K562 (cell line): ENCODE data around the gene CMTM8. TPM values are rescaled to one million over a fixed set of nuclear protein-coding genes. Genes with fewer than 3 reads are reported as not detected.

Experiments used
- ATAC-seq: fragments of 200-7000 bp; cut with Tn5 transposase; 3 replicates; pipeline ENCODE4 v1.9.1; 2020; ENCODE audit warnings: moderate library complexity
- BruUV-seq: library from RNA; stranded (reverse); fragments of 400-500 nt; replicated peaks from 2 replicates; lab custom pipeline; 2021; lab: Mats Ljungman, UMichigan
- CTCF ChIA-PET: fragments of 300-600 bp; formaldehyde crosslinking; extraction: SDS; loops from one replicate; lab custom pipeline; 2021; ENCODE audit warnings: low intra/inter-chr PET ratio; lab: Yijun Ruan, JAX
- POLR2A ChIA-PET: fragments of 300-600, 350-650 bp; sonication (Branson Sonifier 250); formaldehyde crosslinking; extraction: SDS; loops from one replicate; lab custom pipeline; 2021; ENCODE audit warnings: antibody characterized with exemption, inconsistent platforms; lab: Yijun Ruan, JAX
- DNase-seq, 4 experiments: peaks; one replicate each; pipeline versions ENCODE4 v3.0.0 to v3.0.0-alpha.2; 2011 to 2018; ENCODE audit warnings: low spot score in 3 of 4, mixed read lengths in 3 of 4; ENCODE audit errors: extremely low read depth in 1 of 4
- FAIRE-seq: peaks from 2 replicates; lab custom pipeline; 2011; peaks lifted over from hg19 to GRCh38; lab: Jason Lieb, UNC
- H2AFZ ChIP-seq: 2 replicates; pipeline ENCODE4 v1.6.0; 2011; ENCODE audit warnings: low read depth, low read length, control low read depth, inconsistent platforms
- H3K27ac ChIP-seq: fragments of 200-600 bp; 3 replicates; pipeline ENCODE4 v1.8.0; 2011; ENCODE audit warnings: low read depth, mild to moderate bottlenecking, control low read depth, inconsistent platforms, low read length, moderate library complexity, mixed read lengths; ENCODE audit errors: extremely low read depth
- H3K27me3 ChIP-seq, 2 experiments: fragments of 300-600 bp in 1 of 2; 2 replicates in 1 of 2; 3 replicates in 1 of 2; pipeline versions ENCODE4 v1.6.0 to v1.8.0; 2011; ENCODE audit warnings: inconsistent platforms in 2 of 2, low read length in 2 of 2, mild to moderate bottlenecking in 1 of 2, mixed read lengths in 1 of 2, moderate library complexity in 1 of 2; ENCODE audit not compliant: control insufficient read depth in 2 of 2, insufficient read depth in 2 of 2
- H3K36me3 ChIP-seq: fragments of 300-600 bp; 3 replicates; pipeline ENCODE4 v1.8.0; 2011; ENCODE audit warnings: mild to moderate bottlenecking, low read length, inconsistent platforms; ENCODE audit not compliant: control insufficient read depth, insufficient read depth
- H3K4me1 ChIP-seq, 2 experiments: fragments of 200-600 bp in 1 of 2; replicated peaks in 1 of 2; 2 replicates in 1 of 2; 3 replicates in 1 of 2; pipeline versions ENCODE4 v1.5.1 to v1.8.0; 2011; ENCODE audit warnings: inconsistent platforms in 2 of 2, low read length in 2 of 2, mild to moderate bottlenecking in 1 of 2, mixed read lengths in 1 of 2, moderate library complexity in 1 of 2; ENCODE audit not compliant: control insufficient read depth in 2 of 2, insufficient read depth in 2 of 2
- H3K4me2 ChIP-seq: 2 replicates; pipeline ENCODE4 v1.6.1; 2011; ENCODE audit warnings: low read length, control low read depth, inconsistent platforms, mixed read lengths; ENCODE audit not compliant: insufficient read depth
- H3K4me3 ChIP-seq: fragments of 200-600 bp; sonication (generic), shearing (Covaris generic); 2 replicates; pipeline ENCODE4 v1.5.1; 2016; ENCODE audit warnings: control low read depth, inconsistent platforms
- H3K79me2 ChIP-seq: fragments of 200-600 bp; 3 replicates; pipeline ENCODE4 v1.8.0; 2011; ENCODE audit warnings: low read length, inconsistent platforms; ENCODE audit not compliant: control insufficient read depth, insufficient read depth
- H3K9ac ChIP-seq, 2 experiments: 2 replicates each; pipeline versions ENCODE4 v1.6.0 to v1.6.1; 2011; ENCODE audit warnings: low read depth in 2 of 2, low read length in 2 of 2, control low read depth in 1 of 2, inconsistent platforms in 1 of 2, mild to moderate bottlenecking in 1 of 2, mixed read lengths in 1 of 2; ENCODE audit not compliant: insufficient read depth in 1 of 2
- H3K9me1 ChIP-seq: one replicate; pipeline ENCODE4 v1.6.0; 2011; ENCODE audit warnings: inconsistent platforms, mild to moderate bottlenecking, low read length, moderate library complexity; ENCODE audit not compliant: control insufficient read depth, insufficient read depth
- H3K9me3 ChIP-seq: replicated peaks from 2 replicates; pipeline ENCODE4 v1.5.1; 2011; ENCODE audit warnings: low read depth, low read length, inconsistent platforms; ENCODE audit not compliant: control insufficient read depth, insufficient read depth
- H4K20me1 ChIP-seq: replicated peaks from 2 replicates; pipeline ENCODE4 v1.6.1; 2011; ENCODE audit warnings: low read length, inconsistent platforms, mixed read lengths; ENCODE audit not compliant: control insufficient read depth, insufficient read depth
- CHCHD3 ChIP-seq: fragments of 250-450 bp; sonication (Bioruptor Pico); IDR thresholded peaks from 2 replicates; pipeline ENCODE4 v2.1.2; 2022; ENCODE audit warnings: mild to moderate bottlenecking
- ESRRA ChIP-seq: fragments of 450-650 bp; IDR thresholded peaks from 2 replicates; pipeline ENCODE4 v1.6.1; 2014; ENCODE audit warnings: low read depth, mild to moderate bottlenecking, moderate library complexity, borderline replicate concordance
- GABPB1 ChIP-seq: sonication (generic); formaldehyde crosslinking; IDR thresholded peaks from 2 replicates; pipeline ENCODE4 v1.8.0; 2022; ENCODE audit warnings: mild to moderate bottlenecking, missing genetic modification reagents
- ILF3 ChIP-seq: fragments of 450-650 bp; IDR thresholded peaks from 2 replicates; pipeline ENCODE4 v1.6.1; 2018; ENCODE audit warnings: antibody characterized with exemption, mild to moderate bottlenecking, moderate library complexity, borderline replicate concordance
- JUN ChIP-seq, 2 experiments: sonication (generic) in 1 of 2; formaldehyde crosslinking in 1 of 2; IDR thresholded peaks; 2 replicates each; pipeline versions ENCODE4 v1.6.1 to v1.8.0; 2012 to 2022; ENCODE audit warnings: borderline replicate concordance in 2 of 2, mild to moderate bottlenecking in 2 of 2, improper control_type of control experiment in 1 of 2, low read depth in 1 of 2, low read length in 1 of 2, missing genetic modification reagents in 1 of 2
- KLF13 ChIP-seq: fragments of 450-650 bp; IDR thresholded peaks from 2 replicates; pipeline ENCODE4 v1.6.1; 2016; ENCODE audit warnings: missing genetic modification characterization, low read depth, mild to moderate bottlenecking, missing compliant biosample characterization, moderate library complexity, borderline replicate concordance
- MYC ChIP-seq, 2 experiments: fragments of 250-450 bp in 1 of 2; sonication (Bioruptor Pico) in 1 of 2; IDR thresholded peaks; 2 replicates each; pipeline versions ENCODE4 v1.5.1 to v1.6.1; 2012 to 2021; ENCODE audit warnings: low read depth in 2 of 2, borderline replicate concordance in 1 of 2, improper control_type of control experiment in 1 of 2, low read length in 1 of 2, mild to moderate bottlenecking in 1 of 2, moderate library complexity in 1 of 2
- NELFE ChIP-seq: IDR thresholded peaks from 2 replicates; pipeline ENCODE4 v1.6.1; 2011; ENCODE audit warnings: mild to moderate bottlenecking; ENCODE audit not compliant: insufficient read depth, insufficient read length
- PHF8 ChIP-seq: fragments of 200-600 bp; sonication (generic); IDR thresholded peaks from 2 replicates; pipeline ENCODE4 v1.6.1; 2012; ENCODE audit warnings: mixed run types, mild to moderate bottlenecking, inconsistent platforms, low read length, moderate library complexity, borderline replicate concordance
- SREBF1 ChIP-seq: fragments of 150-350 bp; IDR thresholded peaks from 2 replicates; pipeline ENCODE4 v1.6.1; 2014; ENCODE audit warnings: antibody characterized with exemption, low read depth, low read length, borderline replicate concordance
- SRSF1 ChIP-seq: fragments of 200-400 bp; formaldehyde crosslinking; IDR thresholded peaks from 2 replicates; pipeline ENCODE4 v1.6.1; 2017; ENCODE audit warnings: mild to moderate bottlenecking, low read depth, low read length, moderate library complexity
- ZBTB7A ChIP-seq: IDR thresholded peaks from 2 replicates; pipeline ENCODE4 v1.6.1; 2011; ENCODE audit warnings: low read depth, mild to moderate bottlenecking, low read length, moderate library complexity, borderline replicate concordance; ENCODE audit not compliant: control insufficient read depth
- WGBS: fragments of 100-300 bp; shearing (Covaris generic); methylation state at CpG from one replicate; pipeline ENCODE4 v1.1.6; 2016; ENCODE audit warnings: low coverage, mixed read lengths; ENCODE audit not compliant: insufficient coverage; ENCODE audit errors: missing lambda C conversion rate; 5-methylcytosine and 5-hydroxymethylcytosine counted together
- in situ Hi-C: fragments of 300-500 bp; cut with MboI; formaldehyde crosslinking; loops from 4 replicates; pipeline ENCODE4 v1.15.0; 2018; ENCODE audit warnings: inconsistent platforms, mixed read lengths
- intact Hi-C: fragments of 100-400 bp; cut with micrococcal nuclease; formaldehyde crosslinking; loops from 2 replicates; pipeline ENCODE4 v1.14.2; 2022
- polyA plus RNA-seq, 8 experiments: library from polyadenylated mRNA; depleted of rRNA in 4 of 8; stranded (reverse) in 5 of 8; unstranded in 3 of 8; fragments of >200 nt; fragmentation: Nextera tagmentation in 2 of 8; fragmentation: Illumina TruSeq in 1 of 8; extraction: Ambion mirVana in 2 of 8; extraction: Trizol in 1 of 8; gene quantifications; 2 replicates each; pipeline versions ENCODE4 v1.2.1 to v1.2.3, GENCODE V29; 2011 to 2014; ENCODE audit warnings: inconsistent platforms in 1 of 8, missing spikeins in 1 of 8
- total RNA-seq, 7 experiments: library from RNA; depleted of rRNA in 6 of 7; stranded (reverse); fragments of >200 nt in 6 of 7; fragmentation: Illumina TruSeq in 2 of 7; extraction: Trizol in 2 of 7; gene quantifications; 2 replicates each; pipeline versions ENCODE4 v1.2.1 to v1.2.3, GENCODE V29; 2011 to 2021; ENCODE audit warnings: low replicate concordance in 1 of 7
- TF ChIP-seq, protein P1 (sequence below): sonication (generic); formaldehyde crosslinking; IDR thresholded peaks from 2 replicates; pipeline ENCODE4 v1.4.0; 2020; ENCODE audit warnings: mild to moderate bottlenecking, missing genetic modification reagents
- TF ChIP-seq, protein P2 (sequence below): sonication (generic); formaldehyde crosslinking; IDR thresholded peaks from 2 replicates; pipeline ENCODE4 v1.8.0; 2022; ENCODE audit warnings: mild to moderate bottlenecking, missing genetic modification reagents
- TF ChIP-seq, protein P3 (sequence below): fragments of 450-650 bp; IDR thresholded peaks from 2 replicates; pipeline ENCODE4 v1.6.1; 2017; ENCODE audit warnings: antibody characterized with exemption

The CMTM8 gene
- total and polyA plus RNA-seq, 9 of the 15 experiments (the other 6 are each of a cell fraction or from before 2014, with no cell fraction given): not detected

DNA sequence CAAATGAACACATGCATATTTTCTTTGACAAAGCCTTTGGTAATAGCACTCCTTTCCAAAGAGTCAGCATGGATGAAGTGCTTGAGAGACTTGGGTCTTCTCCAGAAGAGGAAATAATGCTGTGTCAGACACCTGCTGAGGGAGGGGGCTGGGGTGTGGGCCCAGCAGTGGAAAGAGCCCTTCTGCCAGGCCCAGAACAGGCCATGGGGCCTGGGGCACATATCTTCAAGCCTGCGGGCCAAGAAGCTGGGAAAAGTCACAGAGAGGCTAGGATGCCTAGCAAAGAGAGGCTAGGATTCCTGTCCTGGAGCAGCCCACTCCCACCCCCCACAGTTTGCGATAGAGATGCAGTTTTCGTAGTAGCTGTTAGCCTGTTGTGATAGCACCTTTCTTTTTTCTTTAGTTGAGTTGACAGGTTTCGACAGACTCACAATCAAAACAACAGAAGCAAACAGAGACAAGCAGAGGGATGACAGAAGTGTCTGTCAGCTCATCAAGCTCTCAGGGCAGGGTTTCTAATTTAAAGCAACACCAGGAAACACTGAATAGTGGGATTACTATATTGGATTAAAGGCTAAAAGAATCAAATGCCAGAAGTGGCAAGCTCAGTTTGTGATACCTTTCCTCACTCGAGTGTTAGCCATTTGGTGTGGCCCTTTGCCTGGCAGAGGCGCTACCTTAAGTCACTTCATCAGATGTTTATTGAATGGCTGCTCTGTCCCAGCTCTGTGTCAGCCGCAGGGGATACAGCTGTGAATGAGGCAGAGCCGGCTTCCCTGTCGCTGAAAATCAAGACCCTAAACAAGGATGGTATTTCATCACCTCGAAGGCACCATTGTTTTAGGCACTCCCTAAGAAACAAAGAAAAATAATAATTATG, 172.1 kb downstream of the CMTM8 start:
- Histone ChIP-seq H3K9ac (no peak overlapping the region), H3K36me3 (no peaks in the 10 kb centered on the region), H3K9me1 (no peaks in the 10 kb centered on the region), H3K27ac (no peak overlapping the region), H3K9me3 (no peaks in the 10 kb centered on the region), H3K79me2 (no peaks in the 10 kb centered on the region), H2AFZ (no peak overlapping the region), H3K4me1 (no peaks in the 10 kb centered on the region), H3K27me3 (peaks cover 24 to 39% of the 10 kb centered on the region in 2 experiments; a peak in 4 of 5 replicates), H4K20me1 (no peaks in the 10 kb centered on the region; the same call in 1 of the 2 replicates), H3K4me3 (no peak overlapping the region), H3K4me2 (no peak overlapping the region)
- ATAC-seq (no peak), DNase-seq (no peak), FAIRE-seq (no peak)
- intact Hi-C loops (no loop called here), in situ Hi-C loops (no loop called here)
- CTCF ChIA-PET: no interaction called here
- POLR2A ChIA-PET: interaction anchor here (0.7 to 1.1 kb wide), 2 partner anchors 36 to 791 kb away, joined by 3 read pairs; no protein-coding TSS in a partner anchor
- BruUV-seq: no TSS peak
- under 1% methylated on average over 10 of the region's 10 CpGs for WGBS
- TF ChIP-seq SREBF1 (no peak), GABPB1 (CRISPR knock-in tag) (no peak), ESRRA (no peak), JUN (IDR thresholded peaks at IDR 0.05; ENCODE audit: borderline replicate concordance, low read depth, low read length) (no peak), JUN (CRISPR knock-in tag; IDR thresholded peaks at IDR 0.05; ENCODE audit: borderline replicate concordance) (no peak), MYC (IDR thresholded peaks at IDR 0.05; ENCODE audit: low read depth, low read length) (no peak), MYC (CRISPR knock-in tag; IDR thresholded peaks at IDR 0.05; ENCODE audit: borderline replicate concordance, low read depth) (no peak), PHF8 (no peak), NELFE (no peak), CHCHD3 (no peak), KLF13 (tag) (no peak), SRSF1 (no peak), ILF3 (no peak), ZBTB7A (no peak)
- TF ChIP-seq, protein P1, sequence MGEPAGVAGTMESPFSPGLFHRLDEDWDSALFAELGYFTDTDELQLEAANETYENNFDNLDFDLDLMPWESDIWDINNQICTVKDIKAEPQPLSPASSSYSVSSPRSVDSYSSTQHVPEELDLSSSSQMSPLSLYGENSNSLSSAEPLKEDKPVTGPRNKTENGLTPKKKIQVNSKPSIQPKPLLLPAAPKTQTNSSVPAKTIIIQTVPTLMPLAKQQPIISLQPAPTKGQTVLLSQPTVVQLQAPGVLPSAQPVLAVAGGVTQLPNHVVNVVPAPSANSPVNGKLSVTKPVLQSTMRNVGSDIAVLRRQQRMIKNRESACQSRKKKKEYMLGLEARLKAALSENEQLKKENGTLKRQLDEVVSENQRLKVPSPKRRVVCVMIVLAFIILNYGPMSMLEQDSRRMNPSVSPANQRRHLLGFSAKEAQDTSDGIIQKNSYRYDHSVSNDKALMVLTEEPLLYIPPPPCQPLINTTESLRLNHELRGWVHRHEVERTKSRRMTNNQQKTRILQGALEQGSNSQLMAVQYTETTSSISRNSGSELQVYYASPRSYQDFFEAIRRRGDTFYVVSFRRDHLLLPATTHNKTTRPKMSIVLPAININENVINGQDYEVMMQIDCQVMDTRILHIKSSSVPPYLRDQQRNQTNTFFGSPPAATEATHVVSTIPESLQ (CRISPR knock-in tag): no peak
- TF ChIP-seq, protein P2, sequence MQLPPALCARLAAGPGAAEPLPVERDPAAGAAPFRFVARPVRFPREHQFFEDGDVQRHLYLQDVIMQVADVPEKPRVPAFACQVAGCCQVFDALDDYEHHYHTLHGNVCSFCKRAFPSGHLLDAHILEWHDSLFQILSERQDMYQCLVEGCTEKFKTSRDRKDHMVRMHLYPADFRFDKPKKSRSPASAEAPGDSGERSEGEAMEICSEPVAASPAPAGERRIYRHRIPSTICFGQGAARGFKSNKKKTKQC (CRISPR knock-in tag): no peak
- TF ChIP-seq, protein P3, sequence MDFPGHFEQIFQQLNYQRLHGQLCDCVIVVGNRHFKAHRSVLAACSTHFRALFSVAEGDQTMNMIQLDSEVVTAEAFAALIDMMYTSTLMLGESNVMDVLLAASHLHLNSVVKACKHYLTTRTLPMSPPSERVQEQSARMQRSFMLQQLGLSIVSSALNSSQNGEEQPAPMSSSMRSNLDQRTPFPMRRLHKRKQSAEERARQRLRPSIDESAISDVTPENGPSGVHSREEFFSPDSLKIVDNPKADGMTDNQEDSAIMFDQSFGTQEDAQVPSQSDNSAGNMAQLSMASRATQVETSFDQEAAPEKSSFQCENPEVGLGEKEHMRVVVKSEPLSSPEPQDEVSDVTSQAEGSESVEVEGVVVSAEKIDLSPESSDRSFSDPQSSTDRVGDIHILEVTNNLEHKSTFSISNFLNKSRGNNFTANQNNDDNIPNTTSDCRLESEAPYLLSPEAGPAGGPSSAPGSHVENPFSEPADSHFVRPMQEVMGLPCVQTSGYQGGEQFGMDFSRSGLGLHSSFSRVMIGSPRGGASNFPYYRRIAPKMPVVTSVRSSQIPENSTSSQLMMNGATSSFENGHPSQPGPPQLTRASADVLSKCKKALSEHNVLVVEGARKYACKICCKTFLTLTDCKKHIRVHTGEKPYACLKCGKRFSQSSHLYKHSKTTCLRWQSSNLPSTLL: no peak
